Stimulated activated CD4-positive, alpha-beta T cell treated with anti-CD3 and anti-CD28 coated beads, Interleukin-12 subunit alpha, Interleukin-12 subunit beta, amount 100 ng/mL, for 24 hours (primary cell): ENCODE results near the gene TMEM126A.
"Not testable (repeated sequence)": the region's sequence is repeated elsewhere in the genome, so short reads cannot be mapped to it uniquely, and the experiment has no call there.

Experiments
- DNase-seq, 2 experiments: peaks; one replicate each; pipeline ENCODE4 v3.0.0-alpha.2; 2020; ENCODE audit warnings: low read depth in 2 of 2

Gene TMEM126A

DNA sequence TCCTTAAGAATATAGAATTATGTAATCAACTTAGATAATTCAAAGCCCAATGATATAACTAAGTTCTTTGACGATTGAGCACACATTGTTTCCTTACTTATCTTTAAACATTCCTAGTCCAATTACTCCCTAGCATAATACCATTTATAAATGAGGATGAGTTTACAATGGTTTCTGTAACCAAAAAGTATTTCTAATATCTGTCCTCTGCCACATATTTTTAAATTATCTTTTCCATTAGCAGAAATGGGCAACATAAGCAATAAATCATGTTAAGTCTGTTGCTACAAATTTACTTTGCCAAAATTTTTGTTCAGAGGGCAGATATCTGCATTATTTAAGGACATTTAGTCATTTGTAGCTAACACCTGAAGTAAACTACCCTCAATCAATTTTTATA is 10.4 kb downstream of the TMEM126A start:
- no peak for DNase-seq

GRCh38 chr11:85661972-85662664 is 14.4 kb downstream of the TMEM126A start:
- DNase-seq, result no peak

- no peak for DNase-seq
These were observed 15.4 kb downstream of the TMEM126A start for GRCh38 chr11:85663080-85663752.

GRCh38 chr11:85663753-85664614 is 16.2 kb downstream of the TMEM126A start:
- DNase-seq, result peak; percentile 68 to 77

DNA sequence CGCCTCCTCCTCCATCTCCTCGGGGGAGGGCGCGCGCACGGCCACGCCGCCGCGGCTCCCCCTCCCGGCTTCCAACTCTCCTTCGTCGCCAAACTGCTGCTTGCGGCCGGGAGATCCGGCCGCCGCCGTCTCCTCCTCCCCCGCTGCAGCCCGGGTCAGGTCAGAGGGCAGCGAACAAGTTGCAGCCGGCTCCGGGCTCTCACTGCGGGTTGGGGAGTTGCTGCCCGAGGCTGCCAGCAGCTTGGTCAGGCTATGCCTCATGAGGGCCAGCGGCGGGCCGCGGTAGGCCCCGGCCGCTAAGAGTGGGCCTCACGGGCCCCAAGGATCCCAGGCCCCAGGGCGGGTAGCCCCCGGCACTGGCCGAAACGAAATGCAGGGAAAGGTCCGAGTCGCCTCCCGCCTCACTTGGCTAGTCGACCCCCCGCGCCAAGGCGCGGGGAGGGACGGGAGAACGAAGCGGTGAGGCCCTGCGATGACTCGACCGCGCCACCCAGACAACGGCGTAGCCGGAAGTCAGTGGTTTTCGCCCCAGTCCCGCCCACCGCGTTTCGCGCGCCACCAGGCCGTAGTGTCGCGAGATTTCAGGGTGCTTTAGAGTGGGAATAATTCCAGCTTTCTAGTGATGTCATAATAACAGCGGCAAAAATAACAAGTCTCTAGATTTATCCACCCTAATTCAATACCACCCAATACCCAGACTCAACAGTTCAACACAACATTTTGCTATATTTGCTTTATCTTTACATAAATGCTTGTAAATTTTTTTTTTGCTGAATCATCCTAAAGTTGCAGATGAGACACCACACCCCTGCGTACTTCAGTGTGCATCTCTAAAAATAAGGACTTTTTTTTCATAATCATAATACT is 17.1 kb downstream of the TMEM126A start, which contains the start of gene CREBZF:
Gene CREBZF, minus strand, starts transcription at position 515 of the 867 bp plus-strand sequence. Its CDS starts 254 bp downstream, at position 261.
- DNase-seq, result peak; percentile 92

DNA sequence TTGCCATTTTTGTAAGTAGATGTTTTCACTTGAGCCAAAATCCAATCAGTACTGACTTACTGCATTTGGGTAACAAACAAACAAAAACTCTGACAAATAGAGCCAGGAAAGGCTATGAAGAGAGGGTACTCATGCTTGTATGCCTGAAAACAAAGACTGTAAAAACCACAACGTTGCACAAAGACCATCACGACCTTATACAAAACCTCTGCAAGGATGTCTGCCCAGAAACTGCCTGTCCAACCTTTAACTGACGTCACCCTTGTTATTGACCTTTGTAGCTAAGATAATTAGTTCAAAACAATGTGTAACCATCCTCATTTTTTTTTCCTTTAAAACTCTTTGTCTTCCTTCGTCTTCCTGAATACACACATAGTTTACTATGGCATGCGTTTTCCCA is 18.0 kb downstream of the TMEM126A start:
- no peak for DNase-seq

DNA sequence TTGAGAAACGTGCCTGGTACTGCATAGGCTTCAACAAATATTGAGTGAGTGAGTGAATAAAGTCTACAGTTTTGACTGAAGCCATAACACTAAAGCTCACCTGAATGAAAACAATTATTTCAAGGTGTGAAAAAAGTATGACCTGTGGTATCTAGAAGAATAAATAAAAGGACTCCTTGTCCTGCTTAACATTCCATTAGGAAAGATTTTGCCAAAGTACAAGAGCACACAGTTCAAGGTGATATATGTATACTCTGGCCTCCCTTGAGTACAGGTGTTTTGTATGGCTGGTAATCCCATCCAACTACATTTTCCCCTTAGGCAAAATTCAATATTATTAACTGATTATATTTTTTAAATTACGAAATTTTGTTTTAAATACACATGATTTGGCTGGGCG is 18.9 kb downstream of the TMEM126A start:
- DNase-seq, result no peak

DNA sequence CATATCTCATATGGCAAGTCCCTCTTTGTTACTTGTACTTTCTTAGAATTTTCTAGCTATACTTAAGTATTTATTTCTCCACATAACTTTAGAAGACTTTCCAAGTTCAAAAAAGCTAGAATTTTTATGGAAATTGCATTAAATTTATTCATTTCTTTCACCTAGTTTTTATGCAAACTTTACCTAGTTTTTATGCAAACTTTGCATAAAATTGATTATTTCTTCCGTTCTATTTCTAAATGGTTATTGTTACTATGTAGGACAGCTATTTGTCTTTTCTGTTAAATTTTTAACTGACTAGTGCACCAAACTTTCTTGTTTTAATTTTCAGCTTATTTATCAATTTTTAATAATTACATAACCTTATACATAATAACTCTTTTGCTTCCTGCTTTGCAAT is 20.4 kb downstream of the TMEM126A start:
- no peak for DNase-seq

- not testable (repeated sequence) for DNase-seq
These were observed 23.3 kb downstream of the TMEM126A start for GRCh38 chr11:85670949-85671663.

- no peak for DNase-seq
These were observed 24.5 kb downstream of the TMEM126A start for GRCh38 chr11:85672105-85672902.

- DNase-seq, result no peak
These were observed 25.6 kb downstream of the TMEM126A start for GRCh38 chr11:85673393-85673792.

- no peak for DNase-seq
These were observed 31.8 kb downstream of the TMEM126A start for GRCh38 chr11:85679576-85679975.

GRCh38 chr11:85680897-85681296 is 33.1 kb downstream of the TMEM126A start:
- no peak for DNase-seq

DNA sequence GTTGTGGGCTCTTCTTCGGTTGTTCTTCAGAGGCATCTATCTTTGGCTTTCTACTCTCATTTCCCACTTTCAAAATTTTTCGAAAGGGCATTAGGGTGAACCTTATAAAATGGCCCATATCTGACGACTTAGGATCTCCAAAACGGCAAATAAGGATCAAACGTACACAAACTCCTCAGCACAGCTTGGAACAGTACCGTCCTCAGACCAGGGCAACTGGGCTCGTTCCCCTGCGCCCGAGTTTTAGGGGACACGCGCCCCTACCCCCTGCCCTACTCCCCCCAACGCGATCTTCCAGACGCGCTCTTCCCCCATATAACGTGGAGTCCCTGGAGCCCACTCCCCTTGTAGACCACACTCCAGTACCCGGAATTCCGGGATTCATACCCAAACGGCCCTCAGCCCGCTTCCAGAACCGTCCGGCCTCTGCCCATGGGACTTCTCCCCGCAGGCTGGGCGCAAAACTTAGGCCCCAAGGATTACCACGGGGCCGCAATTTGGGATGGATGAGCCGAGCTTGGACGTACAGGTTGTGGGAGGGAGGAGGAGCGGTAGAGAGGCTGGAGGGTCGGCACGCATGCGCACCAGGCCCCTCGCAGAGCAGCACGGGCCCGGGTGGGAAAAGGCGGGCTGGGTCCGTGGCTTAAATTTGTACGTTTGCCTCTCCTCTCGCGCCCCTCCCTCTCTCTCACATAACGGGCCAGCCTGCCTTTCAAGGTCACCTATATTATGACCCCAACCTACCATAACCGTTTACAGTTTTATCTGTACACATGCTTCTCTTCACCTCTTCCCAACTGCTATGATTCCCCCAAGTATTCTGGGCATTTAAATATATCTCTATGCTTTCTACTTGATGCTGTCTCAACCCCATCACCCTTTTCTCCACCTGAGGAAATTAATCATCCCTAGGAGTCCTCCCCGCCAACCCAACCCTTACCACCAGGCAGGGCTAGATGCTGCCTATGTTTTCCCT is 34.9 kb downstream of the TMEM126A start:
- peak; percentile 37 to 51 for DNase-seq

DNA sequence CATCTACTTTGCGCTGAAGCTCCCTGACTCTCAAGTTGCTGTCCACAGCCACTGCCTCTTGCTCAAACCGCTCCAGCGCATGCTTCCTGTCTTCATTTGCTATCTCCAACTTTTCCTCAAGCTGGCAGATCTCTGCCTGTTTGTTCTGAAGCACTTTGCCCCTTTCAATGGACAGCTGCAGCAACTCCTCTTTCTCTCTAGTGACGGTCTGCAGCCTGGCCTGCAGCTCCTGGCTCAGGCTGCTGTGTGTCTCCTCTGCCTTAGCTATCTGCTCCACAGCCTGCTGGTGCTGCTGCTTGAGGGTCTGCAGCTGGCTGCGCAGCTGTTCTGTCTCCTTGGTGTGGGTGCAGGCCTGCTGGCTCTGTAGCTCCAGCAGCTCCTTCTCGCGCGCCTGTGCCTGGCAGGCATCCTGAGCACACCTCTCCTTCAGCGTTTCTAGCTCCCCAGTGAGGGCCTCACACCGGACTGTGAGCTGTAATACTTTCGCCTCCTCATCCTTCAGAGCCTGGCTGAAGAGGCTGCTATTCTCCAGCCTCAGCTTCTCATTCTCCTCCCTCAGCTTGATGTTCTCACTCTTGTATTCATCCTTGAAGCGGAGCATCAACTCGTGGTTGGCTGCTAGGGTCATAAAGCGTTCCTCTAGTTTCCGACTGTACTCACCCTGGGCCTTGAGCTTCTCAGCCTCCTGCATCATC is 37.5 kb downstream of the TMEM126A start:
- DNase-seq, result no peak

GRCh38 chr11:85685820-85686459 is 38.2 kb downstream of the TMEM126A start, which contains the start of gene CCDC89:
Gene CCDC89, minus strand, starts transcription at chr11:85686195. Its CDS starts 65 bp downstream, at chr11:85686130.
- no peak for DNase-seq

DNA sequence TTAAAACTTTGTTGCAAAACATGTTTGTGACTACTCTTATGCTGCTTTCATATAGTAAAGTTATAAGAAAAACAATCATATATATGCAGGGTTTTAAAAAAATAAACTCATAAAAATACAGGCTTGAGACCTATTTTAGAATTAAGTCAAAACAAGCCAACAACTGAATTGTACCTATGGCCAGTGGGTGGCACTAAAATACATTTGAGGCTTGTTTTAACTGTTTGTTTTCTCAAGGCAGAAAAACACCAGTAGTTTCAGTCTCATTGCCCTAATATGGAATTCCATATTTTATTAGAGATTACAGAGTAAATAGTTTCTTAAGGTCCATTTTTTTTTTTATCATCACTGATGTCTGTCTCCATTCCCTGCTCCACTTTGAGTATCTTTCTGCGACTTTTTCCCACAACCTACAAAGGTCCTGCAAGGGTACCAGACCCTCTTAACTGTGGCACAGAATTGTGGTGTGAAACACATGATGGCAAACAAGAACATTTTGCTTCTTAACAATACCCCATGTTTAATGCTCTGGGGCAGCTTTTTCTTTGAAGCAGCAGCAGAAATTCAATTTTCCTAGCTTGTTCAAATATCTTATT is 46.7 kb downstream of the TMEM126A start:
- DNase-seq, result no peak
